ENCODE results near the gene CD84.

- TF ChIP-seq POLR2AphosphoS5 (IDR thresholded peaks at IDR 0.05; ENCODE audit: low read depth, low read length) (no peak), SIN3A (IDR thresholded peaks at IDR 0.05; ENCODE audit: borderline replicate concordance, insufficient read depth, low read length) (no peak)
- TF ChIP-seq, protein P1, sequence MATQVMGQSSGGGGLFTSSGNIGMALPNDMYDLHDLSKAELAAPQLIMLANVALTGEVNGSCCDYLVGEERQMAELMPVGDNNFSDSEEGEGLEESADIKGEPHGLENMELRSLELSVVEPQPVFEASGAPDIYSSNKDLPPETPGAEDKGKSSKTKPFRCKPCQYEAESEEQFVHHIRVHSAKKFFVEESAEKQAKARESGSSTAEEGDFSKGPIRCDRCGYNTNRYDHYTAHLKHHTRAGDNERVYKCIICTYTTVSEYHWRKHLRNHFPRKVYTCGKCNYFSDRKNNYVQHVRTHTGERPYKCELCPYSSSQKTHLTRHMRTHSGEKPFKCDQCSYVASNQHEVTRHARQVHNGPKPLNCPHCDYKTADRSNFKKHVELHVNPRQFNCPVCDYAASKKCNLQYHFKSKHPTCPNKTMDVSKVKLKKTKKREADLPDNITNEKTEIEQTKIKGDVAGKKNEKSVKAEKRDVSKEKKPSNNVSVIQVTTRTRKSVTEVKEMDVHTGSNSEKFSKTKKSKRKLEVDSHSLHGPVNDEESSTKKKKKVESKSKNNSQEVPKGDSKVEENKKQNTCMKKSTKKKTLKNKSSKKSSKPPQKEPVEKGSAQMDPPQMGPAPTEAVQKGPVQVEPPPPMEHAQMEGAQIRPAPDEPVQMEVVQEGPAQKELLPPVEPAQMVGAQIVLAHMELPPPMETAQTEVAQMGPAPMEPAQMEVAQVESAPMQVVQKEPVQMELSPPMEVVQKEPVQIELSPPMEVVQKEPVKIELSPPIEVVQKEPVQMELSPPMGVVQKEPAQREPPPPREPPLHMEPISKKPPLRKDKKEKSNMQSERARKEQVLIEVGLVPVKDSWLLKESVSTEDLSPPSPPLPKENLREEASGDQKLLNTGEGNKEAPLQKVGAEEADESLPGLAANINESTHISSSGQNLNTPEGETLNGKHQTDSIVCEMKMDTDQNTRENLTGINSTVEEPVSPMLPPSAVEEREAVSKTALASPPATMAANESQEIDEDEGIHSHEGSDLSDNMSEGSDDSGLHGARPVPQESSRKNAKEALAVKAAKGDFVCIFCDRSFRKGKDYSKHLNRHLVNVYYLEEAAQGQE (IDR thresholded peaks at IDR 0.05; ENCODE audit: insufficient read depth in 1 of 2, low read depth in 2 of 2, low read length in 2 of 2), result no peak
Observed at GRCh38 chr1:160625321-160625720, 46.0 kb upstream of the CD84 start.
